Measurements from ENCODE around the gene GPD2. TPM values are rescaled to one million over a fixed set of nuclear protein-coding genes. Genes with fewer than 3 reads are reported as not detected.

The GPD2 gene
- total and polyA plus RNA-seq, 8 donors: 2.8 to 17.7 (median 10.2) TPM

- Histone ChIP-seq H3K27ac (no peak overlapping the region), H3K36me3 (no peaks in the 10 kb centered on the region), H3K9me3 (no peaks in the 10 kb centered on the region), H3K4me1 (peaks cover 2 to 12% (median 11%) of the 10 kb centered on the region in 3 donors), H3K4me3 (no peak overlapping the region), H3K27me3 (no peaks in the 10 kb centered on the region)
- intact Hi-C loops (cut with DNase I): loop anchor here in 1 of 3 donors (10.0 kb wide), 1 partner anchor 57 kb away; no protein-coding TSS in a partner anchor
- no peak for ATAC-seq
- TF ChIP-seq CTCF (IDR thresholded peaks at IDR 0.05): no peak
- WGBS, 2 donors: 62 to 73% methylated on average over 5 of the region's 5 CpGs
- no peak for DNase-seq
- no peak for FAIRE-seq
Observed at GRCh38 chr2:156401861-156402260, 34.3 kb upstream of the GPD2 start.

- 37% methylated on average over 3 of the region's 3 CpGs for WGBS, 2 donors
- TF ChIP-seq CTCF (IDR thresholded peaks at IDR 0.05): no peak
- FAIRE-seq (no peak), ATAC-seq (peak; percentile 43 to 50 (median 48)), DNase-seq (peak in 3 of 6 donors; percentile 11 to 50 (median 17))
- no peak overlapping the region for H3K27ac ChIP-seq
- H3K4me3 ChIP-seq: no peak overlapping the region
- H3K9me3 ChIP-seq: no peaks in the 10 kb centered on the region
- H3K27me3 ChIP-seq: no peaks in the 10 kb centered on the region
- no peaks in the 10 kb centered on the region for H3K36me3 ChIP-seq
- intact Hi-C loops (cut with DNase I): loop anchor here in 1 of 3 donors (10.0 kb wide), 1 partner anchor 61 kb away; no protein-coding TSS in a partner anchor
- peaks cover 0 to 4% (median 0%) of the 10 kb centered on the region in 3 donors for H3K4me1 ChIP-seq
Observed at GRCh38 chr2:156405586-156405985, 30.6 kb upstream of the GPD2 start.

GRCh38 chr2:156411835-156412234 is 24.3 kb upstream of the GPD2 start:
- no peak for FAIRE-seq

GRCh38 chr2:156421851-156422250 is 14.3 kb upstream of the GPD2 start:
- no peak for TF ChIP-seq CTCF (IDR thresholded peaks at IDR 0.05)
- H3K36me3 ChIP-seq: no peaks in the 10 kb centered on the region
- H3K4me3 ChIP-seq: no peak overlapping the region

More at GRCh38 chr2:156411835-156412234, 24.3 kb upstream of the GPD2 start:
- H3K9me3 ChIP-seq: no peaks in the 10 kb centered on the region
- TF ChIP-seq CTCF (IDR thresholded peaks at IDR 0.05): no peak
- H3K27ac ChIP-seq: no peak overlapping the region
- H3K27me3 ChIP-seq: no peaks in the 10 kb centered on the region
- H3K4me1 ChIP-seq: no peaks in the 10 kb centered on the region
- intact Hi-C loops (cut with DNase I): no loop called here
- 91 to 99% methylated on average over 4 of the region's 4 CpGs for WGBS, 2 donors
- DNase-seq (no peak), ATAC-seq (no peak)
- no peak overlapping the region for H3K4me3 ChIP-seq
- no peaks in the 10 kb centered on the region for H3K36me3 ChIP-seq

GRCh38 chr2:156423674-156424282 is 12.4 kb upstream of the GPD2 start:
- FAIRE-seq: no peak
- Histone ChIP-seq H3K4me1 (peaks cover 0 to 12% (median 0%) of the 10 kb centered on the region in 3 donors), H3K4me3 (peak overlapping the region in 2 of 4 donors; percentile 3 to 4), H3K9me3 (no peaks in the 10 kb centered on the region), H3K36me3 (no peaks in the 10 kb centered on the region), H3K27me3 (no peaks in the 10 kb centered on the region), H3K27ac (no peak overlapping the region)
- intact Hi-C loops (cut with DNase I): no loop called here
- DNase-seq: no peak
- TF ChIP-seq CTCF (IDR thresholded peaks at IDR 0.05): no peak
- ATAC-seq: peak; percentile 63 to 86 (median 75)
- 17 to 22% methylated on average over 8 of the region's 8 CpGs for WGBS, 2 donors

More at GRCh38 chr2:156421851-156422250, 14.3 kb upstream of the GPD2 start:
- 88 to 89% methylated on average over 1 of the region's 1 CpG for WGBS, 2 donors
- Histone ChIP-seq H3K27me3 (no peaks in the 10 kb centered on the region), H3K9me3 (no peaks in the 10 kb centered on the region), H3K27ac (no peak overlapping the region), H3K4me1 (peaks cover 0 to 12% (median 0%) of the 10 kb centered on the region in 3 donors)
- FAIRE-seq (no peak), DNase-seq (no peak), ATAC-seq (no peak)
- intact Hi-C loops (cut with DNase I): no loop called here
